Esophagus squamous epithelium (tissue), 5 donors: Measurements from ENCODE around the gene SERPINC1. TPM values are rescaled to one million over a fixed set of nuclear protein-coding genes. Genes with fewer than 3 reads are reported as not detected.

Experiments used
- DNase-seq: peaks from one replicate; lab custom pipeline; 2025; lab: John Stamatoyannopoulos, UW
- H3K27ac ChIP-seq, 4 donors: fragments of 200-600 bp; sonication (generic); one replicate each; pipeline ENCODE4 v1.5.1; 2016 to 2019; ENCODE audit warnings: mild to moderate bottlenecking in 1 of 4
- H3K27me3 ChIP-seq, 4 donors: fragments of 200-600 bp; sonication (generic); 1 replicate in 3 of 4; 2 replicates in 1 of 4; pipeline versions ENCODE4 v1.5.1 to v1.6.0; 2017 to 2021; ENCODE audit warnings: antibody characterized with exemption in 1 of 4
- H3K36me3 ChIP-seq, 3 donors: fragments of 200-600 bp; sonication (generic); one replicate each; pipeline ENCODE4 v1.5.1; 2016 to 2019
- H3K4me1 ChIP-seq, 3 donors: fragments of 200-600 bp; sonication (generic); one replicate each; pipeline ENCODE4 v1.5.1; 2017 to 2019
- H3K4me3 ChIP-seq, 4 donors: fragments of 200-600 bp; sonication (generic); 1 replicate in 3 of 4; 2 replicates in 1 of 4; pipeline ENCODE4 v1.5.1; 2016 to 2019; ENCODE audit warnings: mild to moderate bottlenecking in 2 of 4, moderate library complexity in 1 of 4
- H3K9me3 ChIP-seq, 3 donors: fragments of 200-600 bp; sonication (generic); one replicate each; pipeline ENCODE4 v1.5.1; 2016 to 2019
- CTCF ChIP-seq, 6 experiments: fragments of 450-650 bp in 4 of 6; fragments of 200-600 bp in 2 of 6; sonication (generic) in 2 of 6; IDR thresholded peaks; one replicate each; pipeline ENCODE4 v1.5.1; 2016 to 2019; ENCODE audit warnings: antibody characterized with exemption in 6 of 6, mild to moderate bottlenecking in 4 of 6, moderate library complexity in 4 of 6
- POLR2A ChIP-seq, 4 donors: fragments of 450-650 bp; IDR thresholded peaks; one replicate each; pipeline ENCODE4 v1.6.1; 2017; ENCODE audit warnings: antibody characterized with exemption in 4 of 4, mild to moderate bottlenecking in 4 of 4, moderate library complexity in 3 of 4
- WGBS, 2 donors: methylation state at CpG; one replicate each; pipeline ENCODE4 v1.1.5; 2018; 5-methylcytosine and 5-hydroxymethylcytosine counted together
- intact Hi-C: fragments of 100-400 bp; cut with DNase I; formaldehyde crosslinking; loops from one replicate; pipeline ENCODE4 v1.15.0; 2022
- total RNA-seq, 4 donors: library from RNA; depleted of rRNA; stranded (reverse); fragments of >200 nt; gene quantifications; one replicate each; pipeline ENCODE4 v1.1.0, GENCODE V29; 2016
- donor health status: DM: yes; HTN: yes; CAD: no.

The SERPINC1 gene
- total RNA-seq, 4 donors from 2014 or later, result not detected

GRCh38 chr1:173893611-173894010, 23.5 kb downstream of the SERPINC1 start:
- no peak for DNase-seq
- intact Hi-C loops, result no loop called here

GRCh38 chr1:173889885-173890284, 27.2 kb downstream of the SERPINC1 start:
- Histone ChIP-seq H3K27me3 (no peaks in the 10 kb centered on the region), H3K9me3 (no peaks in the 10 kb centered on the region), H3K27ac (no peak overlapping the region), H3K4me1 (no peaks in the 10 kb centered on the region), H3K36me3 (peaks cover 6 to 36% (median 9%) of the 10 kb centered on the region in 3 donors), H3K4me3 (no peak overlapping the region)
- 89 to 97% methylated on average over 2 of the region's 2 CpGs for WGBS, 2 donors
- intact Hi-C loops, result no loop called here
- TF ChIP-seq CTCF (IDR thresholded peaks at IDR 0.05) (no peak), POLR2A (IDR thresholded peaks at IDR 0.05) (no peak)
- DNase-seq, result no peak

More at GRCh38 chr1:173893611-173894010, 23.5 kb downstream of the SERPINC1 start:
- no peaks in the 10 kb centered on the region for H3K9me3 ChIP-seq
- H3K4me1 ChIP-seq, result no peaks in the 10 kb centered on the region
- no peaks in the 10 kb centered on the region for H3K27me3 ChIP-seq
- WGBS, 2 donors, result 73 to 89% methylated on average over 1 of the region's 1 CpG
- H3K4me3 ChIP-seq, result no peak overlapping the region
- no peak overlapping the region for H3K27ac ChIP-seq
- TF ChIP-seq CTCF (IDR thresholded peaks at IDR 0.05) (no peak), POLR2A (IDR thresholded peaks at IDR 0.05) (no peak)
- H3K36me3 ChIP-seq, result peaks cover 0 to 14% (median 0%) of the 10 kb centered on the region in 3 donors

- no peaks in the 10 kb centered on the region for H3K4me1 ChIP-seq
- no peaks in the 10 kb centered on the region for H3K9me3 ChIP-seq
- H3K36me3 ChIP-seq, result peaks cover 6 to 38% (median 9%) of the 10 kb centered on the region in 3 donors
- no peaks in the 10 kb centered on the region for H3K27me3 ChIP-seq
- TF ChIP-seq CTCF (IDR thresholded peaks at IDR 0.05) (no peak), POLR2A (IDR thresholded peaks at IDR 0.05) (no peak)
- H3K4me3 ChIP-seq, result no peak overlapping the region
- intact Hi-C loops, result no loop called here
- H3K27ac ChIP-seq, result no peak overlapping the region
- DNase-seq, result no peak
Observed at GRCh38 chr1:173888749-173889148, 28.4 kb downstream of the SERPINC1 start.

- intact Hi-C loops, result no loop called here
- 83 to 95% methylated on average over 2 of the region's 2 CpGs for WGBS, 2 donors
Observed at GRCh38 chr1:173887627-173888026, 29.5 kb downstream of the SERPINC1 start.

More at GRCh38 chr1:173887627-173888026, 29.5 kb downstream of the SERPINC1 start:
- no peak overlapping the region for H3K27ac ChIP-seq
- no peak overlapping the region for H3K4me3 ChIP-seq
- TF ChIP-seq POLR2A (IDR thresholded peaks at IDR 0.05) (no peak), CTCF (IDR thresholded peaks at IDR 0.05) (no peak)
- peaks cover 6 to 38% (median 9%) of the 10 kb centered on the region in 3 donors for H3K36me3 ChIP-seq
- H3K4me1 ChIP-seq, result no peaks in the 10 kb centered on the region
- no peak for DNase-seq
- no peaks in the 10 kb centered on the region for H3K27me3 ChIP-seq
- H3K9me3 ChIP-seq, result no peaks in the 10 kb centered on the region
